ENCODE results near the gene GOLIM4.

The GOLIM4 gene

DNA sequence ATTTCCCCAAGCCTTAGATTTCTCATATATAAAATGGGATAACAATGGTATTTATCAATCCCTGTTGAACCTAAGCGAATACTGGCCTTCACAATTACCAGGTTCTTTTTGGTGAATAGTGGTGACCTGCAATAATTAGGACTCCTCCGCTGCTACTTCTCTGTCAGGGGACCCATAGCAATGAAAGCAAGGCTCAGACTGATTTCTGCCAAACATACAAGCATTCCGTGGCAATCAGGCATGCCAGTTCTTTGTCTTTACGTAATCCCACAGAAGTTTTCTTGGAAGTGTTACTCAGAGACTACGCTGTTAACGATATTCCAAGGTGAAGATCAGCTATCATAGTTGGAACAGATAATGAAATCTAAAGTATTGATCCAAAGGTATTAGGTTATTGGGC lies 105.7 kb downstream of the GOLIM4 start:
- Histone ChIP-seq H3K4me1 (ENCODE audit: control insufficient read depth, insufficient read depth, low read length, poor library complexity, severe bottlenecking) (no peaks in the 10 kb centered on the region), H3K27ac (ENCODE audit: low read depth, low read length, severe bottlenecking) (no peak overlapping the region), H3K9me3 (ENCODE audit: control insufficient read depth, low read length) (no peaks in the 10 kb centered on the region), H3K36me3 (ENCODE audit: control insufficient read depth, insufficient read depth, low read length) (no peaks in the 10 kb centered on the region), H3K4me3 (ENCODE audit: extremely low read depth, insufficient read depth, low read length, poor library complexity, severe bottlenecking) (no peak overlapping the region)
- 74 to 83% methylated on average over 5 of the region's 6 CpGs for WGBS, 2 experiments (ENCODE audit: insufficient coverage in 2 of 2)

DNA sequence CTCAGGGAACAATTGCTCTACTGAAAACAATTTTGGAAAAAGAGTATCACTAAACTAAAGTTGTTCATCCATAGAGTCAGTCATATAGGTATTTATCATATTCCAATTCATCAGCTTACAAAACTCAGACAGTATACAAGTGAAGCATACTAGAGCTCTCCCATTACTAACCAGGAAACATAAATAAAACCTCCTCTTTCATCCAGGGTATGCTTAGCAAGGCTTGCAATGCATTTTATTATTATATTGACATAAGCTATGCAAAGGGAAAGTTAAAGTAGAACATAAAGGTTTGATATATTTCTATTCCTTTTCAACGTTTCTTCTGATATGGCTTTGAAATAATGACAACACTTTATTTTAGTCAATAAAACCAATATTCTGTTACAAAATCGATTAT lies 106.7 kb downstream of the GOLIM4 start:
- Histone ChIP-seq H3K9me3 (ENCODE audit: control insufficient read depth, low read length) (no peaks in the 10 kb centered on the region), H3K27ac (ENCODE audit: low read depth, low read length, severe bottlenecking) (no peak overlapping the region), H3K36me3 (ENCODE audit: control insufficient read depth, insufficient read depth, low read length) (no peaks in the 10 kb centered on the region), H3K4me3 (ENCODE audit: extremely low read depth, insufficient read depth, low read length, poor library complexity, severe bottlenecking) (no peak overlapping the region), H3K4me1 (ENCODE audit: control insufficient read depth, insufficient read depth, low read length, poor library complexity, severe bottlenecking) (no peaks in the 10 kb centered on the region)
- no CpG with 5 or more reads among the region's 2 CpGs for WGBS, 2 experiments (ENCODE audit: insufficient coverage in 2 of 2)

DNA sequence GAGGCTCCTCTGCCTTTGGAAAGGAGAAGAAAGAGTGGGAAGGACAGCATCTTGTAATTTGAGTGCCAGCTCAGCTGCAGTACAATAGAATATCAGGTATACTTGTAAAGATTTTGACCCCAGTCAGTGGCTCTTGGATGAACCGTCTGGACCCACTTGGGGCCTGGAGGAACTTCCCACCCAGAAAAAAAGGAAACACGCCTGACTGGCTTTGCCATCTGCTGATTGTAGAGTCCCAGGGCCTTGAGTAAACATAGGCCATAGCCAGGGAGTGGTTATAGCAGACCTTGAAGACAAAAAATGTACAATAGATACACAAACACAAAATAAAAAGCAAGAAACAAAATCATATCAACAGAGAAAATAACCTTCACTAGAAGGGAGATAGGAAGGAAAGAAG lies 112.1 kb downstream of the GOLIM4 start:
- H3K36me3 ChIP-seq (ENCODE audit: control insufficient read depth, insufficient read depth, low read length): no peaks in the 10 kb centered on the region
- no peak overlapping the region for H3K27ac ChIP-seq (ENCODE audit: low read depth, low read length, severe bottlenecking)
- no peaks in the 10 kb centered on the region for H3K4me1 ChIP-seq (ENCODE audit: control insufficient read depth, insufficient read depth, low read length, poor library complexity, severe bottlenecking)
- 93 to 95% methylated on average over 2 of the region's 2 CpGs for WGBS, 2 experiments (ENCODE audit: insufficient coverage in 2 of 2)
- no peak overlapping the region for H3K4me3 ChIP-seq (ENCODE audit: extremely low read depth, insufficient read depth, low read length, poor library complexity, severe bottlenecking)
- H3K9me3 ChIP-seq (ENCODE audit: control insufficient read depth, low read length): no peaks in the 10 kb centered on the region

DNA sequence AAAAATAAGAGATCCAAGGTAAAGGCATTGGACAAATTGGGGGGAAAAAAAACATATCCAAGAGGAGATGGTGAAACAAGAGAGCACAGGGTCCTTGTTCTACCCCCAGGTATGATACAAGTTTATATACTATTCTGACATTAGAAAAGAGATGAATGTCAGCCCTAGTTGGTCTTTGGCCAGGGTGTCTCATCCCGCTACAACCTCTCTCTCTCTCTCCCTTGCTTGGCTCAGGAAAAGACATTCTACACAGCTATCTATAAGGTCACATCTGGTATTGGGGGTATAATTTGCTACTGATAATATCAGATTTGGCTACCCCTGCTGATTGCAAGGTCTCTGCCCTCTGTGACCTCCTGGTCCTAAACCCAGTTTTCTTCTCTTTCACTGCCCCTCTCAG lies 117.2 kb downstream of the GOLIM4 start:
- Histone ChIP-seq H3K36me3 (ENCODE audit: control insufficient read depth, insufficient read depth, low read length) (no peaks in the 10 kb centered on the region), H3K4me3 (ENCODE audit: extremely low read depth, insufficient read depth, low read length, poor library complexity, severe bottlenecking) (no peak overlapping the region), H3K4me1 (ENCODE audit: control insufficient read depth, insufficient read depth, low read length, poor library complexity, severe bottlenecking) (no peaks in the 10 kb centered on the region), H3K27ac (ENCODE audit: low read depth, low read length, severe bottlenecking) (no peak overlapping the region), H3K9me3 (ENCODE audit: control insufficient read depth, low read length) (no peaks in the 10 kb centered on the region)
- no CpG with 5 or more reads among the region's 1 CpG for WGBS, 2 experiments (ENCODE audit: insufficient coverage in 2 of 2)

DNA sequence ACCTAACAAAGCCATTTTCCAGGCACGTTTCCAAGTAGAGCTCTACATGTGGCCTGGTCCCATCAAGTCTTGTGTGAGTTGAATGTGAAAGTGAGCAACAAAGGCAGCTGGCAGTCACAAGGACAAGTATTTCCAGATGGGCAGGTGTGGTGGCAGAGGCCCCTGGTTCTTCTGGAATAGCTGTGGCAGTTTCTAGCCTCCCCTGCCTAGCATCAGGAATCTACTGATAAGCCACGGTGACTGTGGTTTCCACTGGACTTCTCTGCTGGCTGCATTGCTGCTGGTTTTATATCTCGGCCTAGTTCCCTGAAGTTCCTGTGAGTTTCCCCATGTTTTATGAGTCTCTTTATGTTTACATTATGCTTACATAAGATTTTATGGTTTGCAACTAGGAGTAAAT lies 117.7 kb downstream of the GOLIM4 start:
- no peaks in the 10 kb centered on the region for H3K36me3 ChIP-seq (ENCODE audit: control insufficient read depth, insufficient read depth, low read length)
- no peaks in the 10 kb centered on the region for H3K4me1 ChIP-seq (ENCODE audit: control insufficient read depth, insufficient read depth, low read length, poor library complexity, severe bottlenecking)
- H3K9me3 ChIP-seq (ENCODE audit: control insufficient read depth, low read length): no peaks in the 10 kb centered on the region
- 89 to 93% methylated on average over 2 to 3 of the region's 3 CpGs for WGBS, 2 experiments (ENCODE audit: insufficient coverage in 2 of 2)
- H3K4me3 ChIP-seq (ENCODE audit: extremely low read depth, insufficient read depth, low read length, poor library complexity, severe bottlenecking): no peak overlapping the region
- H3K27ac ChIP-seq (ENCODE audit: low read depth, low read length, severe bottlenecking): no peak overlapping the region

DNA sequence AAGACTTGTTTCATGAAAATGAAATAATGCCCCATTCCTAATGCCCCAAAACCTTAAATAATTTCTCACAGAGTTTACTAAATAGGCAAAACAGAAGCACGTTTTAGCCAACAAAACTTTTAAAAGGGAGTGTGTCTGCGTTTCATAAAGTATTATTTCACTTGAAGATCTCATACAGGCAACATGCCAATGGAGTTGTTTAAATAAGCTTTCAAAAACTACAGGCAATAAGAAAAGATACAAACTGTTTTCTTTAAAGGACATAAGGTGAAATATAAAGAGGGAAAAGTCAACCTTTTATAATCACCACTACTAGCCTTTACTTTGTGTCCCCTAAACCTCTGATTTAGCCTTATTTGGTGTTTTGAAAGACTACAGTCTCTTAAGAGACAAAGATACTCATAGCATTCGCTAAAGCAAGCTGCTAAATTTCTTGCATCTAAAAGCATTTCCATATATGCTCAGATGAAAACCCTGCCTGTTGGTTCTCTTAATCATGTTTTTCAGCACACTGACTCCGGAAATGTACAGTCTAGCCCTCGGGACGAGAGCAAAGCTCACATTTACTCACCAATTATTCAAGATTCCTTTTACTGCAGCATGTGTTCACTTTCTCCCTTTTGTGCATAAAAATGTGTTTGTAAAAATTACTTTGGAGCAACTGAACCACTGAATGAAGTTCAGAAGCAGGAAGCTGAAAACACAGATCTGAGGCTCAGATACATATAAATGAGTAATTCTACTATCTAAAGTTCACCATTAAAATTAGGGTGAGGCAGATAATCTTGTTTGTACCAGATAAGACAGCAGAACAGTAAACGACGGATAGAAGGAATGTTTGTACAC lies 119.0 kb downstream of the GOLIM4 start:
- Histone ChIP-seq H3K9me3 (ENCODE audit: control insufficient read depth, low read length) (no peaks in the 10 kb centered on the region), H3K36me3 (ENCODE audit: control insufficient read depth, insufficient read depth, low read length) (no peaks in the 10 kb centered on the region), H3K27ac (ENCODE audit: low read depth, low read length, severe bottlenecking) (no peak overlapping the region), H3K4me1 (ENCODE audit: control insufficient read depth, insufficient read depth, low read length, poor library complexity, severe bottlenecking) (no peaks in the 10 kb centered on the region), H3K4me3 (ENCODE audit: extremely low read depth, insufficient read depth, low read length, poor library complexity, severe bottlenecking) (no peak overlapping the region)
- WGBS, 2 experiments (ENCODE audit: insufficient coverage in 2 of 2): 90 to 95% methylated on average over 6 of the region's 8 CpGs

DNA sequence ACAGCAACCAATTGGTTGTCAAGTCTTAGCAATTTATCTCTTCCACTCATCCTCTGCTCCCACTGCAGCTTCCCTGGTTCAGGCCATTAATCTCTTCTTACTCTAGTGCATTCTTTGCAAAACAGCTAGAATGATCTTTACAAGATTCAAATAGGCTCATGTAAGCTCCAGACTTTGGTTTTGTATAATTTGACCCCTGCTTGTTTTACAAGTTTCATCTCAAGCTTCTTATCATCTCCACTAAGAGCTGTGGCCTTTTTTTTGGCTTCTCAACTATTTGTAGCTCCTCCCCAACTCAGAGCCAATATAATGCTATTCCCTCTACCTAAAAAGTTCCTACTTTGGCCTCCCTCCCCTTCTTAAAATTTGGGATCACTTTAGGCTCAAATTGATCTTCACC lies 121.8 kb downstream of the GOLIM4 start:
- Histone ChIP-seq H3K27ac (ENCODE audit: low read depth, low read length, severe bottlenecking) (no peak overlapping the region), H3K4me1 (ENCODE audit: control insufficient read depth, insufficient read depth, low read length, poor library complexity, severe bottlenecking) (no peaks in the 10 kb centered on the region), H3K4me3 (ENCODE audit: extremely low read depth, insufficient read depth, low read length, poor library complexity, severe bottlenecking) (no peak overlapping the region), H3K36me3 (ENCODE audit: control insufficient read depth, insufficient read depth, low read length) (no peaks in the 10 kb centered on the region), H3K9me3 (ENCODE audit: control insufficient read depth, low read length) (no peaks in the 10 kb centered on the region)

DNA sequence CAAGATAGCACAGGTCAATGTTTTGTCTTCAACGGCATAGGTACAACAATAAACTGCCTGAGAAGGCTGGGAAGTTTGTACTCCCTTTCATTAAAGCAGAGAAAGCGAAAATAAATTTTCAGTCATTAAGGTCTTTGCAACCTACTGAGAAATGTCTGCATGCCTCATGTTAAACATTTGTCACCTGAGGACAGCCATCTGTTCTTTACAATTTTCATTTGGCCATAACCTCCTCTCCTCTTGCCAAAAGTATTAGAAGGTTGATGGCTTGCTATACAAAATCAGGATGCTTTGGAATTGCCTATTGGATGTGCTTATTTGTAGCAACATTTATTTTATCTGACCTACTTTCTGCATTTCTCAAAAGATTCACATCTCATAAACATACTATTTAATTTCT lies 122.7 kb downstream of the GOLIM4 start:
- Histone ChIP-seq H3K36me3 (ENCODE audit: control insufficient read depth, insufficient read depth, low read length) (no peaks in the 10 kb centered on the region), H3K4me1 (ENCODE audit: control insufficient read depth, insufficient read depth, low read length, poor library complexity, severe bottlenecking) (no peaks in the 10 kb centered on the region), H3K4me3 (ENCODE audit: extremely low read depth, insufficient read depth, low read length, poor library complexity, severe bottlenecking) (no peak overlapping the region), H3K9me3 (ENCODE audit: control insufficient read depth, low read length) (no peaks in the 10 kb centered on the region), H3K27ac (ENCODE audit: low read depth, low read length, severe bottlenecking) (no peak overlapping the region)
- WGBS, 2 experiments (ENCODE audit: insufficient coverage in 2 of 2): 81 to 89% methylated on average over 2 of the region's 2 CpGs

DNA sequence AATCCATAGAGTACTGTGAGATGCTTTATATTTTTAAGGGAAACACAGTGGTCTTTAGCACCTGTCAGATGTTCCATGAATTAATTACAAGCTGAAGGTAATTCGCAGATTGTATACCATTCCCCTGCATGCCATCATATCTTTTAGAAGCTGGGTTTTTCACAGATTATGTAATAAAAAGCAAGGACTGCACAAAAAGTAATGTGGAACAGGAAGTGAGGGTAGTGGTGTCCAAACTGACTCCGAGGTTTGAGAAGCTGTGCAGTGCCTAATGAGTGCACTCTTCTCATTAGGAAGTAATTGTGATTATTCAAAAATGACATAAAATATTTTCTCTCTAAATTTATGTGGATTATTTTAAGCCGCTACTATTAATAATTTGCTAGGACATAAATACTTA lies 123.2 kb downstream of the GOLIM4 start:
- Histone ChIP-seq H3K9me3 (ENCODE audit: control insufficient read depth, low read length) (no peaks in the 10 kb centered on the region), H3K27ac (ENCODE audit: low read depth, low read length, severe bottlenecking) (no peak overlapping the region), H3K4me1 (ENCODE audit: control insufficient read depth, insufficient read depth, low read length, poor library complexity, severe bottlenecking) (no peaks in the 10 kb centered on the region), H3K4me3 (ENCODE audit: extremely low read depth, insufficient read depth, low read length, poor library complexity, severe bottlenecking) (no peak overlapping the region), H3K36me3 (ENCODE audit: control insufficient read depth, insufficient read depth, low read length) (no peaks in the 10 kb centered on the region)
- no CpG with 5 or more reads among the region's 3 CpGs for WGBS, 2 experiments (ENCODE audit: insufficient coverage in 2 of 2)

DNA sequence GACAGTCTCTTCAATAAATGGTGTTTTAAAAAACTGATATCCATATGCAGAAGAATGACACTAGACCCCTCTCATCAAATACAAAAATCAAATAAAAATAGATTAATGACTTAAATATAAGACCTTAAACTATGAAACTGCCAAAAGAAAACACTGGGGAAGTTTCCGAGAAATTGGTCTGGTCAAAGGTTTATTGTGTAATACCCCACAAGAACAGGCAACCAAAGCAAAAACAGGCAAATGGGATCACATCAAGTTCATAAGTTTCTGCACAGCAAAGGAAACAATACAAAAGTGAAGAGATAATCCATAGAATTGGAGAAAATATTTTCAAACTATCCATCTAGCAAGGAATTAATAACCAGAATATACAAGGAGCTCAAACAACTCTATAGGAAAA lies 126.2 kb downstream of the GOLIM4 start:
- no peaks in the 10 kb centered on the region for H3K9me3 ChIP-seq (ENCODE audit: control insufficient read depth, low read length)
- no peaks in the 10 kb centered on the region for H3K36me3 ChIP-seq (ENCODE audit: control insufficient read depth, insufficient read depth, low read length)
- no peaks in the 10 kb centered on the region for H3K4me1 ChIP-seq (ENCODE audit: control insufficient read depth, insufficient read depth, low read length, poor library complexity, severe bottlenecking)
- H3K27ac ChIP-seq (ENCODE audit: low read depth, low read length, severe bottlenecking): no peak overlapping the region
- no peak overlapping the region for H3K4me3 ChIP-seq (ENCODE audit: extremely low read depth, insufficient read depth, low read length, poor library complexity, severe bottlenecking)
- WGBS, 2 experiments (ENCODE audit: insufficient coverage in 2 of 2): no CpG with 5 or more reads among the region's 1 CpG

DNA sequence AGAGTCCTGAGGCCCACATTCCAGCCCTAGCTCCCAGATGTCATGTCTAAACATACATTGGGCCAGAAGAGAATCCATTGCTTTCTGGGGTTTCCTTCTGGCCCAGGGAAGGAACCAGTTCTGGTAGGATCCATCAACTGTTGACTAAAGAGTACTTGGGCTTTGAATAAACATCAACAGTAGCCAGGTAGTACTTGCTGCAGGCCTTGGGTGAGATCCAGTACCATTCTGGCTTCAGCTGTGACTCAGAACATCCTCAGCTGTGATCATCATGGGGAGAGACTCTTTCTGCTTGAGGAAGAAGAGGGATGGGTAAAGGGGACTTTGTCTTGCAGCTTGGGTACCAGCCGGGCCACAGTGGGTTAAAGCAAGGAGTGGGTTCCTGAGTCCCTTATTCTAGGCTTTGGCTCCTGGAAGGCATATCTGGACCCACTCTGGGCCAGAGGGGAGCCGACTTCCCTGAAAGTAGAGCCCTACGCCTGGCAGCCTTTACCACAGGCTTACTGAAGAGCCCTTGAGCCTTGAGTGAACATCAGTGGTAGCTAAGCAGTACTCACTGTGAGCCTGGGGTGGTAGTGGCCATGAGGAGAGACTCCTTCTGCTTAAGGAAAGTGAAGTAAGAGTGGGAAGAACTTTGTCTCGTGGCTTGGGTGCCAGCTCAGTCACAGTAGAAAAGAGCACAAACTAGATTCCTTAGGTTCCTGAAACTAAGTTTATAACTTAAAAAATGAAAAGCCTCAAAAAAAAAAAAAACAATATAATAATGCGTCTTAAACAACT lies 128.3 kb downstream of the GOLIM4 start:
- WGBS, 2 experiments (ENCODE audit: insufficient coverage in 2 of 2): 83 to 97% methylated on average over 3 of the region's 5 CpGs
- Histone ChIP-seq H3K9me3 (ENCODE audit: control insufficient read depth, low read length) (no peaks in the 10 kb centered on the region), H3K27ac (ENCODE audit: low read depth, low read length, severe bottlenecking) (no peak overlapping the region), H3K4me3 (ENCODE audit: extremely low read depth, insufficient read depth, low read length, poor library complexity, severe bottlenecking) (no peak overlapping the region), H3K36me3 (ENCODE audit: control insufficient read depth, insufficient read depth, low read length) (no peaks in the 10 kb centered on the region), H3K4me1 (ENCODE audit: control insufficient read depth, insufficient read depth, low read length, poor library complexity, severe bottlenecking) (no peaks in the 10 kb centered on the region)

Measured in mesodermal cell (in vitro differentiated cells).